Cerebellar cortex (tissue), 1 donor: ENCODE data around the gene SAE1.
"Not testable (repeated sequence)": the region's sequence is repeated elsewhere in the genome, so short reads cannot be mapped to it uniquely, and the experiment has no call there.

Source experiments
- DNase-seq: peaks from one replicate; pipeline ENCODE4 v3.0.0-alpha.2; 2015; ENCODE audit warnings: low spot score

Gene SAE1

GRCh38 chr19:47130589-47131227, at the start of gene SAE1:
SAE1 (plus strand) TSS chr19:47130835; CDS start chr19:47130931, 96 bp downstream.
- DNase-seq: peak; percentile 98

GRCh38 chr19:47081095-47081494, 49.5 kb upstream of the SAE1 start:
- no peak for DNase-seq

GRCh38 chr19:47082493-47082892, 48.1 kb upstream of the SAE1 start:
- no peak for DNase-seq

GRCh38 chr19:47084879-47085439, 45.7 kb upstream of the SAE1 start:
- no peak for DNase-seq

GRCh38 chr19:47086280-47086679, 44.4 kb upstream of the SAE1 start:
- DNase-seq: no peak

GRCh38 chr19:47089767-47090350, 40.8 kb upstream of the SAE1 start:
- no peak for DNase-seq

GRCh38 chr19:47093254-47093653, 37.4 kb upstream of the SAE1 start:
- DNase-seq: peak; percentile 53

GRCh38 chr19:47093841-47094240, 36.8 kb upstream of the SAE1 start:
- DNase-seq: no peak

- no peak for DNase-seq
These were observed 35.8 kb upstream of the SAE1 start for GRCh38 chr19:47094557-47095475.

GRCh38 chr19:47095476-47096099, 35.0 kb upstream of the SAE1 start:
- DNase-seq: no peak

GRCh38 chr19:47096100-47096704, 34.4 kb upstream of the SAE1 start:
- DNase-seq: no peak

GRCh38 chr19:47096721-47097120, 33.9 kb upstream of the SAE1 start:
- peak; percentile 33 for DNase-seq

GRCh38 chr19:47097396-47098201, 33.0 kb upstream of the SAE1 start:
- peak; percentile 60 for DNase-seq

GRCh38 chr19:47098608-47099007, 32.0 kb upstream of the SAE1 start:
- no peak for DNase-seq

GRCh38 chr19:47099576-47100050, 31.0 kb upstream of the SAE1 start:
- no peak for DNase-seq

- no peak for DNase-seq
These were observed 30.3 kb upstream of the SAE1 start for GRCh38 chr19:47100290-47100689.

GRCh38 chr19:47101116-47101515, 29.5 kb upstream of the SAE1 start:
- DNase-seq: not testable (repeated sequence)

- DNase-seq: no peak
These were observed 28.1 kb upstream of the SAE1 start for GRCh38 chr19:47102346-47103060.

GRCh38 chr19:47104680-47105079, 26.0 kb upstream of the SAE1 start:
- peak; percentile 72 for DNase-seq

GRCh38 chr19:47105874-47106273, 24.8 kb upstream of the SAE1 start:
- DNase-seq: no peak
